ENCODE measurements around the gene POU2F2.

The POU2F2 gene

GRCh38 chr19:42150364-42150763 lies 18.1 kb upstream of the POU2F2 start:
- no peak for DNase-seq (ENCODE audit: insufficient read length, low spot score)
- no peak for TF ChIP-seq POLR2A (IDR thresholded peaks at IDR 0.05; ENCODE audit: low read depth, low read length)
- no peak for FAIRE-seq

DNA sequence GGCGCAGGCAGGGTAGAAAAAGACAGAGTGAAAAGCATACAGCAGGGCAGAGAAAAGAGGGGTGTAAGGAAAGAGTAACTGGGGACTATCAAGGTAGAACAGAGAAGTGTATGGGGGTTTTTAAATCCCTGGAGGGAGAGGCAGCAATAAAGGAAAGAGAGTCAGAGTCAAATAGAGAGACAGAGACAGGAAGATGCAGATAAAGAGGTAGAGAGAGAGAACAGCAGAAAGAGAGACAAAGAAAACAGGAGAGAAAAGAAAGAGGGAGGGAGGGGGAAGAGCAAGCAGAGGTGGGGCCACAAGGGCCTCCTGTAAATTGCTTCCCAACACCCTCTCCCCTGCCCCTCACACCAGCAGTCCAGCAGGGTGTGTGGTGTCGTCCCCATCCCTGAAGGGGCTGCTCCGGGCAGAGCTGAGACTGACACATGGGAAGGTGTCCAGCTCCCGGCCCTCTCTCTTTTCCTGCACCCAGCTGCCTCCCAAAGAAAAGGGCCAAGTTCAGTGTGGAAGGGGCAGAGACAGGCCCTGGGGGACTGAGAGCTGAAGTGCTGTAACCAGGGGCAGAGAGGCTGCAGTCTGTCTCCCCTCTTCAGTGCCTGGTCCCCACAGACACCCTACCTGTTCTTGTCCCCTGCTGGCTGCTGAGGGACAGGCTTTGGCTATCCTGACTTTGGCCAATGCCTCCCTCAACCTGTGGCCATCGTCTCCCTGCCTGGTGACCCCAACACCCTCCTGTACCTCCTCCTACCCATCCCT lies 17.4 kb upstream of the POU2F2 start:
- no peak for TF ChIP-seq POLR2A (IDR thresholded peaks at IDR 0.05; ENCODE audit: low read depth, low read length)
- FAIRE-seq (no peak), DNase-seq (ENCODE audit: insufficient read length, low spot score) (no peak)

DNA sequence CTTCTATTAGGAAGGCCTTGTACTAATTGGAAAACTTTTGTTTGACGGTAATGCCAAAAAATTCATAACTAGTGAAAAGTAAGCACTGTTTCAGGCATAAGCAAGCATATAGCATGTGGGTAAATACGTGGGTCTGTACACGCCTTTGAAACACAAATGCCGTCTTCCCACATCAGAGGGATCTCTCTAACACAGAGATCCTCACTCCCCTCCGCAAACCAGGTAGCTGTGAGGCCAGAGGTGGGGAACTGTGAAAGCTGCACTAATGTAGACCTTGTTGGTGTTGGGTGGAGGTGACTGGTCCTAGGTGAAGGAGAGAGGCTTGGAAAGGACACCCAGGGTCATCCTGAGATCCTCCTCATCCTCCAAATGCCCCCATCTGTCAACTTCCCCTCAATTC lies 16.0 kb upstream of the POU2F2 start:
- no peak for FAIRE-seq
- DNase-seq (ENCODE audit: insufficient read length, low spot score), result no peak
- TF ChIP-seq POLR2A (IDR thresholded peaks at IDR 0.05; ENCODE audit: low read depth, low read length), result no peak

DNA sequence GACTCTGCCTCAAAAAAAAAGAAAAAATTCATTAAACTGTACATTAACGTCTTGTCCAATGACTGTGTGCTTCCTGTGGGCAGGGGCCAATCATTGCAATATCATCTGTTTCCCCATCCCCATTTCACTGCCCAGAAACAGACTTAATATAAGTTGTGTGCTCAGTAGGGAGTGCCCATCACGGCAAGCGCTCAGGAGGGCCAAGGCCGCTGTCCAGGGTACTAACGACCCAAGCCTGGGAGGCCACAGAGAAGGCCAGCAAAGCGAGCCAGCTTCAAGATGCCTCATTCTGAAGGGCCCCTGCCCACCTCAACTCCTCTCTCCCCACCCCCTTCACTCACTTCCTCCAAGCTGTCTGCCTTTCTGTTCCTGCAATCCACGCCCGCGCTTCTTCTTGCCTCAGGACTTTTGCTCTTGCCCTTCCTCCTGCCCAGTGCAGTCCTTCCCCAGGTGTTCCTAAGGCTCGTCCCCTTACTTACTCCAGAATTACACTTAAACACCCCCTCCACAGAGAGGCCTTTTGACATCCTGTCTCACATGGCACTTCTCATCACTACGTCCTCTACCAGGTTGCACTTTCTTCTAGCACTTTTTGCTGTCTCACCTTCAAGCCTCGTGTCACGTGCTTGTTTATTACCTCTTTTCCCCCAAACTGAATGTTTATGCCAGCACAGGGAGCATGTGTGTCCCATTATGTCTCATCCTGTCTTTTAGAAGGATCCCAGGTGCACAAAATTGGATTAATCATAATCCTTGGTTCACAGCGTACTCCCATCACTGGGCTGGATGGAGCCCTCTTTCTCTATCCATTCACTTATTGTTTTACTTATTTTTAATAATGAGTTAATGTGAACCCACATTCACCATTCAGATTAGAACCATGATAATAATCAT lies 11.3 kb upstream of the POU2F2 start:
- FAIRE-seq (no peak), DNase-seq (ENCODE audit: insufficient read length, low spot score) (no peak)
- no peak for TF ChIP-seq POLR2A (IDR thresholded peaks at IDR 0.05; ENCODE audit: low read depth, low read length)

DNA sequence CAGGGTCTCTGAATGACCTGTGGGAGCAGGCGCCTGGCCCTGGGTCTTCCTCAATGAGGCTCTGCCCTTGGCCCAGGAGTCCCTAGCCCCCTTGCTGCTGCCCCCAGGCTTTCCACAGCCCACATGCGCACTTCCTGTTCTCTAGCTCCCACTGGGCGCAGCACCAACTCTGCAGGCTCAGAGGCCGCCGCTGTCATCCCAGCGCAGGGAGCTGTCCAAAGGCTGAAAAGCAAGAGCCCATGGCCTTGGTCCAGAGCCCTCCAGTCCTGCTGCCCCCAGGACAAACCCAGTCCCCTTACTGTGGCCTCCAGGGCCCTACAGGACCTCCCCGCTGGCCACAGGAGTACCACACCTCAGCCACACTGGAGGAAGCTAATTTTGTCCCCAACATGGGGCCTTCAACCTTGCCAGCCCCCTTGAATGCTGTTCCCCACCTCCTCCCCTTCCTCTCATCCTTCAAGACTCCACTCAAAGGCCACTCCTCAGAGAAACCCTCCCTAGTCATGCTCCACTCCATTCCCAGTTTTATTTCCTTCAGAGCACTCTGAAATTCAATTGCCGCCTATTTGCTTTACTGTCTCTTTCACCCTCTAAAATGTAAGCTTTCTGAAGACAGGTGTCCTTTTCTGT lies 8.0 kb upstream of the POU2F2 start:
- TF ChIP-seq POLR2A (IDR thresholded peaks at IDR 0.05; ENCODE audit: low read depth, low read length), result no peak
- no peak for DNase-seq (ENCODE audit: insufficient read length, low spot score)

DNA sequence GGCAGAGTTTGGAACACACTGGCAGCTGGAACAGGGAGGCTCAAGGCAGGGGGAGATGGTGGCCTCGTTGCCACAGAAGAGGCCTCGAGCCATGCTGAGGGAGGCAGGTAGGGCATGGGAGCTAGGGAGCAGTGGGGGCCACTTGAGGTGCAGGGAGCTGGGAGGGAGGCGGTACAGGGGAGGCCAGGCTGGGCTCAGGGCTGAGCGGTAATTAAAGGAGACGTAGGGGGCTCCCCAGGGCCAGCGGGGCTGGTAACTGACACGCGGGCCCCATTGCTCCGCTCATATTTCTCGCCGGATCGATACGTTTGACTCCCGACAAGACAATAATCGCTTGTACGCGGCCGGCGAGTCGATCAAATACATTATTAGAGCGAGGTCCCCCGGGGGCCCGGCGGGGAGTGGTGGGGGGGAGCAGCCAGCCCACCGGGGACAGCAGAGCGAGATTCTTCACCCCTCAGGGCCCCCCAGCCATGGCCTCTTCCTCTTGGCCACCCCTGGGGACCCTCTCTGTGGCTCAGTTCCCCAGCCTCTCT lies 2.4 kb upstream of the POU2F2 start:
- no peak for DNase-seq (ENCODE audit: insufficient read length, low spot score)
- no peak for TF ChIP-seq POLR2A (IDR thresholded peaks at IDR 0.05; ENCODE audit: low read depth, low read length)
- FAIRE-seq, result no peak

More for the DNA sequence above, 8.0 kb upstream of the POU2F2 start:
- FAIRE-seq, result no peak

- FAIRE-seq, result no peak
Measured at GRCh38 chr19:42132851-42133528, 744 bp upstream of the POU2F2 start.

GRCh38 chr19:42131149-42132029 lies 857 bp downstream of the POU2F2 start:
- no peak for TF ChIP-seq POLR2A (IDR thresholded peaks at IDR 0.05; ENCODE audit: low read depth, low read length)
- DNase-seq (ENCODE audit: insufficient read length, low spot score) (no peak), FAIRE-seq (no peak)

More at GRCh38 chr19:42132851-42133528, 744 bp upstream of the POU2F2 start:
- peak; percentile 90 for DNase-seq (ENCODE audit: insufficient read length, low spot score)
- no peak for TF ChIP-seq POLR2A (IDR thresholded peaks at IDR 0.05; ENCODE audit: low read depth, low read length)

DNA sequence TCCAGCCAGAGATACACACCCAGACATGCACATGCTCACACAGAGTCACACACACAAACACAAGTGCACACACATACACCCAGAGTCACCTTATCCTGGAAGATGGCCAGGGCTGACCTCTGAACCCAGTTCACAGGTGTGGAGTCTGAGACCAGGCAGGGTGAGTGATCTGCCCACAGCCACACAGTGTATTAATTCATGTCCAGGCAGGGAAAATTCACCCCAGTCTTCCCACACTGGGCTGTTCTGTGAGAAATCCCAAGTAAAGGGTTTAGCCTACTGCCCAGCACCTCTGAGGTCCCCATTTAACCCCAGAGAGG lies 2.0 kb downstream of the POU2F2 start:
- no peak for TF ChIP-seq POLR2A (IDR thresholded peaks at IDR 0.05; ENCODE audit: low read depth, low read length)
- FAIRE-seq (no peak), DNase-seq (ENCODE audit: insufficient read length, low spot score) (no peak)

- FAIRE-seq, result no peak
- DNase-seq (ENCODE audit: insufficient read length, low spot score), result no peak
- no peak for TF ChIP-seq POLR2A (IDR thresholded peaks at IDR 0.05; ENCODE audit: low read depth, low read length)
Measured at GRCh38 chr19:42129399-42130253, 2.6 kb downstream of the POU2F2 start.

- DNase-seq (ENCODE audit: insufficient read length, low spot score), result no peak
- no peak for FAIRE-seq
- no peak for TF ChIP-seq POLR2A (IDR thresholded peaks at IDR 0.05; ENCODE audit: low read depth, low read length)
Measured at GRCh38 chr19:42126574-42126973, 5.7 kb downstream of the POU2F2 start.

DNA sequence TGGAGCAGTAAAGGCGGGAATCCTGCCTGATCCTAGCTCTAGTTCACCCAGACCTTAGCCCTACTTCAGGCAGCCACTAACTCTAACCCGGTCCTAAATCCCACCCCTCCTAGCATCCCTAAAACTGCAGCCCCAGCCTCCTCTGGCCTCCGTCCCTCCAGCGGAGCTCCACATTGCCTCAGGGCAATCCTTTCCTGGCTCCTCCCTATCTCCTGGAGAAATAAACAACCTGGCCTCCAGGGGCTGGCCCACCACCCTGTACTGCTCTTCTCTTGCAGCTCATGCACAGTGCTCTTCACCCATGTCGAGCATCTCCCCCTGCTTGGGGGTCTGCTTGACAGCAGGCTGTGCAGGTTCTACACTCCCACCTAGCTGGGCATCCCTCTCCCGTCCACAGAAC lies 6.7 kb downstream of the POU2F2 start:
- DNase-seq (ENCODE audit: insufficient read length, low spot score) (no peak), FAIRE-seq (no peak)
- no peak for TF ChIP-seq POLR2A (IDR thresholded peaks at IDR 0.05; ENCODE audit: low read depth, low read length)
